Stimulated activated CD8-positive, alpha-beta memory T cell treated with anti-CD3 and anti-CD28 coated beads, Interleukin-12 subunit alpha, Interleukin-12 subunit beta, amount 100 ng/mL, for 24 hours (primary cell): ENCODE measurements around the gene SRRT.
"Not testable (repeated sequence)": the region's sequence is repeated elsewhere in the genome, so short reads cannot be mapped to it uniquely, and the experiment has no call there.

ENCODE experiments used
- DNase-seq: peaks from one replicate; pipeline ENCODE4 v3.0.0-alpha.2; 2020; ENCODE audit errors: extremely low read depth

The SRRT gene

DNA sequence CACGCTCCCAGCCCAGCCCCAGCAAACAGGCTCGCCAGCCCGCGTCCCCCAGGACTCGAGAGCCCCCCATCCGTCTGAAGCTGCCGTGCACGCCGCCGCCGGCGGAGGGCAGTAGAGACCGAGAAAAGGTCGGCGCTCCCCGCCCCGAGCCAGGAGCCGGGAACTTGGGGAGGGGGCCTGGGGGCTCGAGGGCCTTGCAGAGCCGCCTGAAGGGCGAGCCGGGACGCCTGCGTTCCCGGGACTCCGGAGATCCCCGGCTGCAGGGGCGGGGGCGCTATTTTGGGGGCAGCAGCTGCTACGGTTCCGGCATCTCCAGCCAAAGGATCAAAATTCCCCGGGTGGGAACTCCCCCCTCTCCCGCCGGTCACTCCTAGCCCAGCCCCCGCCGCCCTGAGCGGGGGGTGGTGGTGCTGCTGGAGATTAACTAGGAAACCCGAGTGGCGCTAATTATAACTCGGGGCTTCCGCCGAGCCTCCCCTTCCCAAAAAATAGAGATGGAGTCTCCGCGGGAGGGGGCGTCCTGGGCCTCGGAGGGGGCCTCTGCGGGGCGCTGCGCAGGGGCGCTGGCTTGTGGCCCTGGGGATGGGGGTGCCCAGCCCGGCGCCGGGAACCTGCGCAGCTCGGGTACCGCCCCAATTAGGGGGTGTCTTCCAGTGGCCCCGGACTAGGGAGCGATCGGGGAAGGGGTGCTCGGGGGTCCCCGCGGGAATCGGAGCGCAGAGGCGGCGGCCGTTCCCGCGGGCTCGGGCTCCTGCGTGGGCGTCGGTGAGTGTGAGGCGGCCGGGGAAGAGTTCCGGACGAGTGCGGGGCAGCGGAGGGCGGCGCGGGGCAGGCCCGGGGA is 20.2 kb downstream of the SRRT start:
- DNase-seq, result no peak

- DNase-seq, result no peak
Measured at GRCh38 chr7:100895701-100895955, 20.7 kb downstream of the SRRT start, which contains the start of gene ACHE. Gene ACHE (minus strand): TSS chr7:100895888. CDS start chr7:100894232, 1,656 bp downstream.

- DNase-seq, result no peak
Measured at GRCh38 chr7:100895956-100896731, 21.2 kb downstream of the SRRT start.

DNA sequence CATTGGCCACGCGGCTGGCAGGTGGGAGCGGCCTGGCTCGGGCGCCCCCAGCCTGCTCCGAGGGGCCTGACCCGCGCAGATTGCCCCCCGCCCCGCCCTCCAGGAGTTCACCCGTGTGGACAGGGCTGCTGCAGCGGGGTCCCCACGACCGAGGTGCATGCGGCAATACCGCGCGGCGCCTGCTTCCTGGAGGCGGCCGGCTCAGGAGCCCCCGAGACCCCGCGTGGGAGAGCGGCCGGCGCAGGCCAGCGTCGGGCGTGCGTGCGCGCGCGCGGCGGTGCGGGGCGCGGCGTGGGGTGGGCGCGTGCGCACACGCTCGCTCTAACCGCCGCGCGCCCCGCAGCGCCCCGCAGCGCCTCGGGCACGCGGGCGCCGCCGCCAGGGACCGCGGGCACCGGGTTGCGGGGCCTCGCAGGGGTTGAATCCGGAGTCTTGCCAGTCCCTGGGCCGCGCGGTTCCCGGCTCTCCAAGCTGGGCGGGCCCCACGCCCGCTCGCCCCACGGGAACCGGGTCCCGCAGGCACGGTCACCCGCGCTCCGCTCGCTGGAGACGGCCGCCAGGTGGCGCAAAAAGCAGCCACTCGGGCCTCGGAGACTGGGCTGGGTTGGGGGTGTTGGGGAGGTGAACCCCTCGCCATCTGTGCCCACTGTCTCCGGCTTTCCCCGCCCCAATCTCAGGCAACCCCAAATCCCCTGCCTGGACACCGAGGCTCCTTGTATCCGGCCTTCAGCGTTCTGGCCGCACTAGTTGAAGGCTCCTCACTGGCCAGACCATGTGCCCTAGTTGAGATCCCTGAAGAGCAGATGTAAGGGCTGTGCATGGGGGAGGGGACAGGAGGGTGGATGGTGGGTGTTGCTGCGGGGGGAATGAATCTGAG is 22.1 kb downstream of the SRRT start:
- DNase-seq, result no peak

- DNase-seq, result no peak
Measured at GRCh38 chr7:100897772-100898454, 23.0 kb downstream of the SRRT start.

GRCh38 chr7:100899432-100899831 is 24.5 kb downstream of the SRRT start:
- no peak for DNase-seq

DNA sequence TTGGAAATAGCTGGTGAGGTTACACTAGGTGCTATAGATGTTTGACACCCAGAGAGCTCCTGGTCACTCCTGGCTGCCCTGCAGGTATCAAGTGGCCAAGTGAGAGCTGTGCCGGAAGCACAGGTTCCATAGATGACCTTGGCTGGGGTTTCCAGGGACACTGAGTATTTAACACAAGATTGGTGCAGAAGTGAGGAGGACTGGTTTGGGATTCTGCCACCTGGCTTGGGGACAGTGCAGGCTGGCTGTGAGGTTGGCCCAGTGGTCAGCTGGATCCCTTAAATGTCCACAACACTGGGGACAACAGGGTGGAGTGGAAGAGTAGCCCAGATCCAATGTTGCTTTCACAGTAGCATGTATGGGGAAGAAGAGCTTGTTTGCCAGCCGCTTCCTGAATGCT is 26.1 kb downstream of the SRRT start:
- DNase-seq, result no peak

- DNase-seq, result no peak
Measured at GRCh38 chr7:100901921-100902332, 27.0 kb downstream of the SRRT start.

- DNase-seq, result no peak
Measured at GRCh38 chr7:100902638-100903037, 27.7 kb downstream of the SRRT start.

DNA sequence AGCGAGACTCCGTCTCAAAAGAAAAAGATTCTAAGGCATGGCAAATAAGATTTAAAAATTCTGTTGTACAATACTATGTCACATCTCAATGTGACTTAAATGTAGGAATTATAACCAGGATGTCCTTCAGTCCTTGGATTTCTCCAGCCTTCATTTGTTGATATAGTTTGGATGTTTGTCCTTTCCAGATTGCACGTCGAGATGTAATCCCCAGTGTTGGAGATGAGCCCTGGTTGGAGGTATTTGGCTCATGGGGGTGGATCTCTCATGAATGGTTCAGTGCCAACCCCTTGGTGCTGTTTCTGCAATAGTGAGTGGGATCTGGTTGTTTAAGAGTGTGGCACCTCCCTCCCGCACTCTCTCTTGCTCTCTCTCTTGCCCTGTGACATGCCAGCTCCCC is 33.6 kb downstream of the SRRT start:
- DNase-seq, result no peak

DNA sequence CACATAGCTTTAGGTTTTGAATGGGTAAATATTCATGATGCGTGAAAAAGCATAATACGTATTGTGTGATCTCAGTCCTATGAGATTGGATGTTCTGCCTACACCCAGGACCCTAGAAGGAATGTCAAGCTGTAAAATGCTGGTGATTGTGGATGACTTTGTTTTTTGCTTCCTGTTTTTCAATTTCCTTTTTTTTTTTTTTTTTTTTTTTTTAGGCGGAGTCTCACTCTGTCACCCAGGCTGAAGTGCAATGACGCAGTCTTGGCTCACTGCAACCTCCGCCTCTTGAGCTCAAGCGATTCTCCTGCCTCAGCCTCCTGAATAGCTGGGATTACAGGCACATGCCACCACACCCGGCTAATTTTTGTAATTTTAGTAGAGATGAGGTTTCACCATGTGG is 35.5 kb downstream of the SRRT start:
- not testable (repeated sequence) for DNase-seq

DNA sequence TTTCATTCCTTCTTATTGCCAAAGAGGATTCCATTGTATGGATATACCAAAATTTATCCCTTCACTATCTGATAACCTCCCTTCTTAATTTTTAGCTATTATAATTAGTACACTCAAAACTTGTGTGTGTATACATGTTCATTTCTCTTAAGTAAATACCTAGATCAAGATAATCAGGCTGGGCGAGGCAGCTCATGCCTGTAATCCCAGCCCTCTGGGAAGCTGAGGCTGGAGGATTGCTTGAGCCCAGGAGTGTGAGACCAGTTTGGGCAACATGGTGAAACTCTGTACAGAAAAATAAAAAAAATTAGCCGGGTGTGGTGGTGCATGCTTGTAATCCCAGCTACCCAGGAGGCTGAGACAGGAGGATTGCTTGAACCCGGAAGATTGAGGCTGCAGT is 36.6 kb downstream of the SRRT start:
- no peak for DNase-seq

GRCh38 chr7:100914208-100914878 is 39.4 kb downstream of the SRRT start:
- no peak for DNase-seq

- DNase-seq, result no peak
Measured at GRCh38 chr7:100914879-100915447, 40.1 kb downstream of the SRRT start.

- DNase-seq, result not testable (repeated sequence)
Measured at GRCh38 chr7:100919335-100919734, 44.4 kb downstream of the SRRT start.

DNA sequence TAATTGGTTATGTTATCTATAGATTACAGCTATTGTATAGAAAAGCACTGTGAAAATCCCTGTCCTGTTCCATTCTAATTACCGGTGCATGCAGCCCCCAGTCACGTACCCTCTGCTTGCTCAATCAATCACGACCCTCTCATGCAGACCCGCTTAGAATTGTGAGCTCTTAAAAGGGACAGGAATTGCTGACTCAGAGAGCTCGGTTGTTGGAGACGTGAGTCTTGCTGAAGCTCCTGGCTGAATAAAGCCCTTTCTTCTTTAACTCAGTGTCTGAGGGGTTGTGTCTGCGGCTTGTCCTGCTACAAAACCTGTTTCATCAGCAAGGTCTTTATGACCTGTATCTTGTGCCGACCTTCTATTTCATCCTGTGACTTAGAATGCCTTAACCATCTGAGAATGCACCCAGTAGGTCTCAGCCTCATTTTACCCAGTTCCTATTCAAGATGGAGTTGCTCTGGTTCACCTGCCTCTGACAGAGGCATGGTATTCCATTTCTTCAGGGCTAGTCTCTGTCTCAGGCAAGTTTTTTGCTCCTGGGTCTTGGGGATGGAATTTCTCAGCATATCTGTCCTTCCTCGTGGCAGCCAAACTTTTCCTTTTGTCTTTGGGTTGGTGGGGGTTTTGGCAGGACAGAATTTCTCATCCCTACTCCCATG is 45.0 kb downstream of the SRRT start:
- DNase-seq, result not testable (repeated sequence)

DNA sequence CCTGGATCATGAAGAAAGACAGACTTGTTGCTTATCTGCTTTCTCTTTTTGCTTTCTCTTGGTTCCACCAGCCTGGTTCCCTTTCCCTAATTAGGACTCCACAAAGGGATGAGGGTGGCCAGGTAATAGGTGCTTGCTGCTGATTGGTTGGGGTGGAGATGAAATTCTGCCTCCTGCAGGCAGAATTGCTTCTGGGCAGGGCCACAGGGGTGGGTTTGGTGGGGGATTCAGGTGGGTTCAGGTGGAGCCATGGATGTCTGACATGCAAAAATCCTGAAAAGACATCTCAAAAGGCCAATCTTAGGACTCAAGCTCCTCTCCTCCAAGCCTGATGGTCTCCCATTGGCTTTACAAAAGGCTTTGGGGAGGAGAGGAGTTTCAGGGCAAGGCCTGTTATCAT is 46.1 kb downstream of the SRRT start:
- no peak for DNase-seq

DNA sequence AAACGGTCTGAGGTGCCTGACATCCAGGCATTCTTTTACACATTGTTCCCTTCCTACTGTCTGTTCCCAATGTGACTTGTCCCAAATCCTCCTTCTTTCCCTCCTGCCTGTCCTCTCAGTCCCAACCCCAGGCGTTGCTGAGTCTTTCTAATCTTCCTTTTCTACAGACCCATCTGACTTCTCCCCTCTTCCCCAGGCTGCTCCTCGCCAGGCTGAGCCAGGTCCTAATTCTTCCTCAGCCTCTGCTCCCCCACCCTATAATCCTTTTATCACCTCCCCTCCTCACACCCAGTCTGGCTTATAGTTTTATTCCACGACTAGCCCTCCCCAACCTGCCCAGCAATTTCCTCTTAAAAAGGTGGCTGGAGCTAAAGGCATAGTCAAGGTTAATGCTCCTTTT is 48.7 kb downstream of the SRRT start:
- DNase-seq, result not testable (repeated sequence)

GRCh38 chr7:100929808-100930174 is 54.9 kb downstream of the SRRT start:
- DNase-seq, result no peak

DNA sequence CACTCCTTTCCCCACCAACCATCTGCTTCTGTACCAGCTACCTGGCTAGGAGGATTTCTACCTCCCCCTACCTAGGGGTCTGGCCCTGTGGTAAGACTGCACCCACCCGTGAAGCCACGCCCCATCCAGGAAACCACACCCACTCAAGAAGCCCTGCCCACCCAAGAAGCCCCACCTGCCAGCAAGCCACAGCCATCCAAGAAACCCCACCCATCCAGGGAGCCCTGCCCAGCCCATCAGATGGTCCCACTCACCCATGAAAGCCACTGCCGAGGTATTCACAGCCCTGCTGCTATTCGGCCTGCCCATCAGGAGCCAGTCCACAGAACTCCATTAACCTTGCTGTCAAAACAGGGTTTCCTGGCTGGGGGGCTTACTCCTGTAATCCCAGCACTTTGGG is 58.8 kb downstream of the SRRT start:
- no peak for DNase-seq
